ENCODE results near the gene OXER1. TPM values are rescaled to one million over a fixed set of nuclear protein-coding genes. Genes with fewer than 3 reads are reported as not detected.

The OXER1 gene
- total and polyA plus RNA-seq, 9 of the 15 experiments (the other 6 are each of a cell fraction or from before 2014, with no cell fraction given), result not detected

- TF ChIP-seq CHD7 (IDR thresholded peaks at IDR 0.05; ENCODE audit: low read depth, low read length) (no peak), HIVEP1 (CRISPR knock-in tag; IDR thresholded peaks at IDR 0.05) (no peak), GABPB1 (CRISPR knock-in tag; IDR thresholded peaks at IDR 0.05) (no peak)
Measured at GRCh38 chr2:42791606-42792005, 27.7 kb upstream of the OXER1 start (continued).
